K562 (cell line): ENCODE measurements around the gene HEATR1. TPM values are rescaled to one million over a fixed set of nuclear protein-coding genes. Genes with fewer than 3 reads are reported as not detected.

Experiments
- ATAC-seq: fragments of 200-7000 bp; cut with Tn5 transposase; 3 replicates; pipeline ENCODE4 v1.9.1; 2020; ENCODE audit warnings: moderate library complexity
- BruUV-seq: library from RNA; stranded (reverse); fragments of 400-500 nt; replicated peaks from 2 replicates; lab custom pipeline; 2021; lab: Mats Ljungman, UMichigan
- CTCF ChIA-PET: fragments of 300-600 bp; formaldehyde crosslinking; extraction: SDS; loops from one replicate; lab custom pipeline; 2021; ENCODE audit warnings: low intra/inter-chr PET ratio; lab: Yijun Ruan, JAX
- POLR2A ChIA-PET: fragments of 300-600, 350-650 bp; sonication (Branson Sonifier 250); formaldehyde crosslinking; extraction: SDS; loops from one replicate; lab custom pipeline; 2021; ENCODE audit warnings: antibody characterized with exemption, inconsistent platforms; lab: Yijun Ruan, JAX
- DNase-seq, 4 experiments: peaks; one replicate each; pipeline versions ENCODE4 v3.0.0 to v3.0.0-alpha.2; 2011 to 2018; ENCODE audit warnings: low spot score in 3 of 4, mixed read lengths in 3 of 4; ENCODE audit errors: extremely low read depth in 1 of 4
- FAIRE-seq: peaks from 2 replicates; lab custom pipeline; 2011; peaks lifted over from hg19 to GRCh38; lab: Jason Lieb, UNC
- H2AFZ ChIP-seq: 2 replicates; pipeline ENCODE4 v1.6.0; 2011; ENCODE audit warnings: low read depth, low read length, control low read depth, inconsistent platforms
- H3K27ac ChIP-seq: fragments of 200-600 bp; 3 replicates; pipeline ENCODE4 v1.8.0; 2011; ENCODE audit warnings: low read depth, mild to moderate bottlenecking, control low read depth, inconsistent platforms, low read length, moderate library complexity, mixed read lengths; ENCODE audit errors: extremely low read depth
- H3K27me3 ChIP-seq, 2 experiments: fragments of 300-600 bp in 1 of 2; 2 replicates in 1 of 2; 3 replicates in 1 of 2; pipeline versions ENCODE4 v1.6.0 to v1.8.0; 2011; ENCODE audit warnings: inconsistent platforms in 2 of 2, low read length in 2 of 2, mild to moderate bottlenecking in 1 of 2, mixed read lengths in 1 of 2, moderate library complexity in 1 of 2; ENCODE audit not compliant: control insufficient read depth in 2 of 2, insufficient read depth in 2 of 2
- H3K36me3 ChIP-seq: fragments of 300-600 bp; 3 replicates; pipeline ENCODE4 v1.8.0; 2011; ENCODE audit warnings: mild to moderate bottlenecking, low read length, inconsistent platforms; ENCODE audit not compliant: control insufficient read depth, insufficient read depth
- H3K4me1 ChIP-seq, 2 experiments: fragments of 200-600 bp in 1 of 2; replicated peaks in 1 of 2; 2 replicates in 1 of 2; 3 replicates in 1 of 2; pipeline versions ENCODE4 v1.5.1 to v1.8.0; 2011; ENCODE audit warnings: inconsistent platforms in 2 of 2, low read length in 2 of 2, mild to moderate bottlenecking in 1 of 2, mixed read lengths in 1 of 2, moderate library complexity in 1 of 2; ENCODE audit not compliant: control insufficient read depth in 2 of 2, insufficient read depth in 2 of 2
- H3K4me2 ChIP-seq: 2 replicates; pipeline ENCODE4 v1.6.1; 2011; ENCODE audit warnings: low read length, control low read depth, inconsistent platforms, mixed read lengths; ENCODE audit not compliant: insufficient read depth
- H3K4me3 ChIP-seq: fragments of 200-600 bp; sonication (generic), shearing (Covaris generic); 2 replicates; pipeline ENCODE4 v1.5.1; 2016; ENCODE audit warnings: control low read depth, inconsistent platforms
- H3K79me2 ChIP-seq: fragments of 200-600 bp; 3 replicates; pipeline ENCODE4 v1.8.0; 2011; ENCODE audit warnings: low read length, inconsistent platforms; ENCODE audit not compliant: control insufficient read depth, insufficient read depth
- H3K9ac ChIP-seq, 2 experiments: 2 replicates each; pipeline versions ENCODE4 v1.6.0 to v1.6.1; 2011; ENCODE audit warnings: low read depth in 2 of 2, low read length in 2 of 2, control low read depth in 1 of 2, inconsistent platforms in 1 of 2, mild to moderate bottlenecking in 1 of 2, mixed read lengths in 1 of 2; ENCODE audit not compliant: insufficient read depth in 1 of 2
- H3K9me1 ChIP-seq: one replicate; pipeline ENCODE4 v1.6.0; 2011; ENCODE audit warnings: inconsistent platforms, mild to moderate bottlenecking, low read length, moderate library complexity; ENCODE audit not compliant: control insufficient read depth, insufficient read depth
- H3K9me3 ChIP-seq: replicated peaks from 2 replicates; pipeline ENCODE4 v1.5.1; 2011; ENCODE audit warnings: low read depth, low read length, inconsistent platforms; ENCODE audit not compliant: control insufficient read depth, insufficient read depth
- H4K20me1 ChIP-seq: replicated peaks from 2 replicates; pipeline ENCODE4 v1.6.1; 2011; ENCODE audit warnings: low read length, inconsistent platforms, mixed read lengths; ENCODE audit not compliant: control insufficient read depth, insufficient read depth
- CTBP1 ChIP-seq: fragments of 450-650 bp; IDR thresholded peaks from 2 replicates; pipeline ENCODE4 v1.6.1; 2016; ENCODE audit warnings: borderline replicate concordance
- HCFC1 ChIP-seq: IDR thresholded peaks from 2 replicates; pipeline ENCODE4 v1.6.1; 2012; ENCODE audit warnings: low read depth, low read length, improper control_type of control experiment
- RAD21 ChIP-seq, 2 experiments: fragments of 250-450 bp in 1 of 2; fragments of 450-650 bp in 1 of 2; sonication (Bioruptor Pico) in 1 of 2; formaldehyde crosslinking in 1 of 2; IDR thresholded peaks in 1 of 2; conservative IDR thresholded peaks in 1 of 2; 2 replicates each; pipeline versions ENCODE4 v1.4.0 to v1.8.0; 2020 to 2022; ENCODE audit warnings: mild to moderate bottlenecking in 2 of 2, moderate library complexity in 1 of 2
- RBFOX2 ChIP-seq: fragments of 200-400 bp; formaldehyde crosslinking; IDR thresholded peaks from 2 replicates; pipeline ENCODE4 v1.6.1; 2017; ENCODE audit warnings: low read depth, mild to moderate bottlenecking, low read length, moderate library complexity
- in situ Hi-C: fragments of 300-500 bp; cut with MboI; formaldehyde crosslinking; loops from 4 replicates; pipeline ENCODE4 v1.15.0; 2018; ENCODE audit warnings: inconsistent platforms, mixed read lengths
- intact Hi-C: fragments of 100-400 bp; cut with micrococcal nuclease; formaldehyde crosslinking; loops from 2 replicates; pipeline ENCODE4 v1.14.2; 2022
- polyA plus RNA-seq, 8 experiments: library from polyadenylated mRNA; depleted of rRNA in 4 of 8; stranded (reverse) in 5 of 8; unstranded in 3 of 8; fragments of >200 nt; fragmentation: Nextera tagmentation in 2 of 8; fragmentation: Illumina TruSeq in 1 of 8; extraction: Ambion mirVana in 2 of 8; extraction: Trizol in 1 of 8; gene quantifications; 2 replicates each; pipeline versions ENCODE4 v1.2.1 to v1.2.3, GENCODE V29; 2011 to 2014; ENCODE audit warnings: inconsistent platforms in 1 of 8, missing spikeins in 1 of 8
- total RNA-seq, 7 experiments: library from RNA; depleted of rRNA in 6 of 7; stranded (reverse); fragments of >200 nt in 6 of 7; fragmentation: Illumina TruSeq in 2 of 7; extraction: Trizol in 2 of 7; gene quantifications; 2 replicates each; pipeline versions ENCODE4 v1.2.1 to v1.2.3, GENCODE V29; 2011 to 2021; ENCODE audit warnings: low replicate concordance in 1 of 7
- TF ChIP-seq, protein P1 (sequence below): fragments of 250-450 bp; sonication (Bioruptor Pico); IDR thresholded peaks from 2 replicates; pipeline ENCODE4 v1.8.0; 2022; ENCODE audit warnings: inconsistent platforms

HEATR1 gene
- total and polyA plus RNA-seq, 9 of the 15 experiments (the other 6 are each of a cell fraction or from before 2014, with no cell fraction given), result 28.3 to 108 (median 50.9) TPM

DNA sequence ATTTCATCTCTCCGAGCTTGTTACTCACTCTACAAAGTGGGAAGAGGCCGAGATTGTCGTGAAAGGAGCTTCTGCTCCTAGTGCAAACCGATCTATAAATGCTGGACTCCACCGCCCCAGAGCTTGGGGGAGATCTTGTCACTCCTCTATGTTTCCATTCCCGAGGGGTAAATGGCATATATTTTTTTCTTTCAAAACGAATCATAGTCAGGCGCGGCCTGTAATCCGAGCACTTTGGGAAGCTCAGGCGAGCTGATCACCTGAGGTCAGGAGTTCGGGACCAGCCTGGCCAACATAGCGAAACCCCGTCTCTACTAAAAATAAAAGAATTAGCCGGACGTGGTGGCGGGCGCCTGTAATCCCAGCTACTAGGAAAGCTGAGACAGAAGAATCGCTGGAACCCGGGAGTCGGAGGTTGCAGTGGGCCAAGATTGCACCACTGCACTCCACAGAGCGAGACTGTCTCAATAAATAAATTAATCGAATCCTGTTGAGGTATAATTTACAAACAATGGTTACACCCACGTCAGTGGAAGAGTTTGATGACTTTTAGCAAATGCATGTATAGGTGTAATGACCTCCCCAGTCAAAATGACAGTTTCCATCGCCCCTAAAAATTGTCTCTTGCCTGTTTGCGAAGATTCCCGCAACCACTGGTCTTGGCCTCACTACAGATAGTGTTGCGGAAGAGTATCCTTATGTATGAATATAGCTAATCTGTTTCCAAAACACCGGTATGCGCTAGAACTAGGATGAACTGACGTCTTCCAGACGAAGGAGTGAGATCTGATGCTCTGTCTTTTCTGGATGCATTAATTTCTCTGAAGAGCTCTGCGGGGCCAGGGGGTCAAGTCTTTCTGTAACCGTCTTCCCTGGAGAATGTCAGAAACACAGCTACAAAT, 840 bp upstream of the HEATR1 start (continued):
- TF ChIP-seq, protein P1, sequence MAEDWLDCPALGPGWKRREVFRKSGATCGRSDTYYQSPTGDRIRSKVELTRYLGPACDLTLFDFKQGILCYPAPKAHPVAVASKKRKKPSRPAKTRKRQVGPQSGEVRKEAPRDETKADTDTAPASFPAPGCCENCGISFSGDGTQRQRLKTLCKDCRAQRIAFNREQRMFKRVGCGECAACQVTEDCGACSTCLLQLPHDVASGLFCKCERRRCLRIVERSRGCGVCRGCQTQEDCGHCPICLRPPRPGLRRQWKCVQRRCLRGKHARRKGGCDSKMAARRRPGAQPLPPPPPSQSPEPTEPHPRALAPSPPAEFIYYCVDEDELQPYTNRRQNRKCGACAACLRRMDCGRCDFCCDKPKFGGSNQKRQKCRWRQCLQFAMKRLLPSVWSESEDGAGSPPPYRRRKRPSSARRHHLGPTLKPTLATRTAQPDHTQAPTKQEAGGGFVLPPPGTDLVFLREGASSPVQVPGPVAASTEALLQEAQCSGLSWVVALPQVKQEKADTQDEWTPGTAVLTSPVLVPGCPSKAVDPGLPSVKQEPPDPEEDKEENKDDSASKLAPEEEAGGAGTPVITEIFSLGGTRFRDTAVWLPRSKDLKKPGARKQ (CRISPR knock-in tag), result 0 out of 2 replicates have a peak, but pooled peaks have one; percentile 54
- TF ChIP-seq CTBP1, result no peak

DNA sequence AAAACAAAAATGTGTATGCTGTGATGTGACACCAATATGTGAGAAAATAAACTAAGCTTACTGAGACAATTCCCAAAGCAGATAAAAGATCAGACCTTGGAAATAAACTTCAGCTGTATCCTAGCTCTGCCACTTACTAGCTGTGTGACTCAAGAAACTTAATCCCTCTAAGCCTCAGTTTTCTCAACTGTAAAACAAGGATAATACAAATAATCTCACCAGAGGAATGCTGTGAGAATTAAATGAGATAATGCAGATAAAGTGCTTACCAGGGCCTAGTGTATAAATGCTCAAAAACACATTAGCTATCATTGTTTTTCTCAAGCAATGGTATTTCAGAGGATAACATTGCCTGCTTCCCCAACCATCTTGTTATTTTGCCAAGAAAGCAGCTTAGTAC, 2.1 kb downstream of the HEATR1 start:
- no peak for DNase-seq
- no peak for TF ChIP-seq HCFC1
- 0 out of 2 replicates have a peak, but pooled peaks have one; percentile 26 for TF ChIP-seq RBFOX2
- TF ChIP-seq RAD21 (CRISPR knock-in tag; conservative IDR thresholded peaks at IDR 0.05 in 1 of 2, IDR thresholded peaks at IDR 0.05 in 1 of 2), result no peak
- TF ChIP-seq, all 486 proteins: peak for 1
- FAIRE-seq (no peak), ATAC-seq (no peak)
- Histone ChIP-seq H3K27me3 (no peaks in the 10 kb centered on the region), H3K9me1 (no peaks in the 10 kb centered on the region), H3K79me2 (peaks cover 34% of the 10 kb centered on the region), H3K9me3 (no peaks in the 10 kb centered on the region), H2AFZ (no peak overlapping the region), H4K20me1 (no peaks in the 10 kb centered on the region), H3K36me3 (peaks cover 58% of the 10 kb centered on the region), H3K27ac (no peak overlapping the region), H3K9ac (no peak overlapping the region), H3K4me1 (peaks cover 4 to 10% of the 10 kb centered on the region in 2 experiments; a peak in 2 of 5 replicates), H3K4me3 (no peak overlapping the region), H3K4me2 (no peak overlapping the region)
- intact Hi-C loops (loop anchor here (5.0 to 10.0 kb wide), 3 partner anchors 195 to 1203 kb away; partner anchors contain the start of gene MTR), in situ Hi-C loops (loop anchor here (25.0 kb wide), 1 partner anchor 960 kb away; no protein-coding TSS in a partner anchor)
- CTCF ChIA-PET, result no interaction called here
- POLR2A ChIA-PET, result interaction anchor here (1.5 kb wide), 1 partner anchor 9 kb away, joined by 8 read pairs; no protein-coding TSS in a partner anchor
- no TSS peak for BruUV-seq
